Trophoblast cell (in vitro differentiated cells and primary cell): Measurements from ENCODE around the gene RASGEF1C.
A peak's percentile ranks its signal among the peaks of the same experiment; 100 is the strongest.
"Not testable (repeated sequence)": the region's sequence is repeated elsewhere in the genome, so short reads cannot be mapped to it uniquely, and the experiment has no call there.

ENCODE experiments used
- DNase-seq, 2 donors: peaks; one replicate each; pipeline ENCODE4 v3.0.0-alpha.2; 2016
- H2AFZ ChIP-seq: 2 replicates; pipeline ENCODE4 v1.6.1; 2013; ENCODE audit warnings: low read length, moderate library complexity, mild to moderate bottlenecking; ENCODE audit not compliant: insufficient read depth, poor library complexity
- H2AK5ac ChIP-seq: 2 replicates; pipeline ENCODE4 v1.6.1; 2013; ENCODE audit warnings: mild to moderate bottlenecking, low read length
- H2BK120ac ChIP-seq: 2 replicates; pipeline ENCODE4 v1.6.1; 2013; ENCODE audit warnings: low read length, mild to moderate bottlenecking, moderate library complexity; ENCODE audit not compliant: insufficient read depth, poor library complexity
- H2BK12ac ChIP-seq: 2 replicates; pipeline ENCODE4 v1.6.1; 2013; ENCODE audit warnings: mild to moderate bottlenecking, low read length, moderate library complexity
- H2BK5ac ChIP-seq: 2 replicates; pipeline ENCODE4 v1.6.1; 2013; ENCODE audit warnings: low read length, low read depth, moderate library complexity, mild to moderate bottlenecking; ENCODE audit not compliant: poor library complexity
- H3K14ac ChIP-seq: 2 replicates; pipeline ENCODE4 v1.6.1; 2013; ENCODE audit warnings: mild to moderate bottlenecking, low read length
- H3K18ac ChIP-seq: 2 replicates; pipeline ENCODE4 v1.6.1; 2013; ENCODE audit warnings: mild to moderate bottlenecking, low read length
- H3K23ac ChIP-seq: 2 replicates; pipeline ENCODE4 v1.6.1; 2013; ENCODE audit warnings: low read length
- H3K27ac ChIP-seq: 2 replicates; pipeline ENCODE4 v1.5.1; 2013; ENCODE audit warnings: low read depth, mild to moderate bottlenecking, inconsistent platforms, low read length, moderate library complexity
- H3K27me3 ChIP-seq: 2 replicates; pipeline ENCODE4 v1.6.1; 2013; ENCODE audit warnings: inconsistent platforms, mild to moderate bottlenecking, low read length, moderate library complexity; ENCODE audit not compliant: insufficient read depth
- H3K36me3 ChIP-seq, 2 experiments: 1 replicate in 1 of 2; 2 replicates in 1 of 2; pipeline ENCODE4 v1.6.1; 2013; ENCODE audit warnings: low read length in 2 of 2, mild to moderate bottlenecking in 2 of 2, moderate library complexity in 1 of 2; ENCODE audit not compliant: insufficient read depth in 2 of 2, control insufficient read depth in 1 of 2
- H3K4ac ChIP-seq: 2 replicates; pipeline ENCODE4 v1.6.1; 2013; ENCODE audit warnings: low read depth, mild to moderate bottlenecking, low read length, moderate library complexity
- H3K4me1 ChIP-seq, 2 experiments: 1 replicate in 1 of 2; 2 replicates in 1 of 2; pipeline ENCODE4 v1.6.1; 2013; ENCODE audit warnings: low read length in 2 of 2, mild to moderate bottlenecking in 2 of 2, moderate library complexity in 1 of 2; ENCODE audit not compliant: insufficient read depth in 2 of 2, control insufficient read depth in 1 of 2
- H3K4me2 ChIP-seq: 2 replicates; pipeline ENCODE4 v1.6.1; 2013; ENCODE audit warnings: inconsistent platforms, mild to moderate bottlenecking, low read length, moderate library complexity
- H3K4me3 ChIP-seq: 2 replicates; pipeline ENCODE4 v1.5.1; 2013; ENCODE audit warnings: mild to moderate bottlenecking, low read depth, low read length, inconsistent platforms
- H3K79me1 ChIP-seq: one replicate; pipeline ENCODE4 v1.6.1; 2013; ENCODE audit warnings: low read length
- H3K79me2 ChIP-seq: 2 replicates; pipeline ENCODE4 v1.6.1; 2013; ENCODE audit warnings: low read length, mild to moderate bottlenecking; ENCODE audit not compliant: control insufficient read depth, insufficient read depth, poor library complexity
- H3K9ac ChIP-seq: 2 replicates; pipeline ENCODE4 v1.6.1; 2013; ENCODE audit warnings: mild to moderate bottlenecking, low read length
- H3K9me3 ChIP-seq: 2 replicates; pipeline ENCODE4 v1.6.1; 2013; ENCODE audit warnings: low read depth, mild to moderate bottlenecking, control low read depth, inconsistent platforms, low read length; ENCODE audit not compliant: insufficient read depth
- H4K12ac ChIP-seq: 2 replicates; pipeline ENCODE4 v1.6.1; 2013; ENCODE audit warnings: low read depth, mild to moderate bottlenecking, low read length, moderate library complexity
- H4K8ac ChIP-seq: 2 replicates; pipeline ENCODE4 v1.6.1; 2013; ENCODE audit warnings: low read depth, mild to moderate bottlenecking, low read length, moderate library complexity
- H4K91ac ChIP-seq: one replicate; pipeline ENCODE4 v1.6.1; 2013; ENCODE audit warnings: low read depth, mild to moderate bottlenecking, low read length, moderate library complexity
- WGBS: extraction: QIAGEN DNeasy Blood & Tissue Kit; methylation state at CpG from one replicate; pipeline ENCODE4 v1.1.7; 2013; ENCODE audit warnings: missing lambda C conversion rate; ENCODE audit not compliant: insufficient read length, insufficient coverage; ENCODE audit errors: extremely low coverage; 5-methylcytosine and 5-hydroxymethylcytosine counted together

Gene RASGEF1C

GRCh38 chr5:180124662-180125061, 84.3 kb downstream of the RASGEF1C start:
- H3K4me1 ChIP-seq, H3K36me3 ChIP-seq, H2AFZ ChIP-seq, H3K18ac ChIP-seq, H3K4ac ChIP-seq, DNase-seq, H3K14ac ChIP-seq, H3K27ac ChIP-seq, H3K23ac ChIP-seq, H4K12ac ChIP-seq, H2BK5ac ChIP-seq, H2BK12ac ChIP-seq, H3K4me3 ChIP-seq, H2BK120ac ChIP-seq, H3K4me2 ChIP-seq, H3K9me3 ChIP-seq, H2AK5ac ChIP-seq, H3K79me2 ChIP-seq, H3K79me1 ChIP-seq, H4K91ac ChIP-seq, H3K27me3 ChIP-seq, H3K9ac ChIP-seq: not testable (repeated sequence)
- peak overlapping the region; percentile 28 for H4K8ac ChIP-seq
- WGBS, result no CpG with 5 or more reads among the region's 6 CpGs

- no peak overlapping the region for H3K14ac ChIP-seq
- H3K79me1 ChIP-seq, result no peaks in the 10 kb centered on the region
- no peak overlapping the region for H2BK5ac ChIP-seq
- no peak overlapping the region for H4K12ac ChIP-seq
- no peaks in the 10 kb centered on the region for H3K79me2 ChIP-seq
- H2BK120ac ChIP-seq, result no peak overlapping the region
- H2AFZ ChIP-seq, result no peak overlapping the region
- H3K9me3 ChIP-seq, result peaks cover 2% of the 10 kb centered on the region
- no peak overlapping the region for H3K18ac ChIP-seq
- no peak overlapping the region for H3K27ac ChIP-seq
- H4K8ac ChIP-seq, result no peak overlapping the region
- no peak overlapping the region for H3K23ac ChIP-seq
- no CpG with 5 or more reads among the region's 1 CpG for WGBS
- no peak overlapping the region for H4K91ac ChIP-seq
- no peak overlapping the region for H2AK5ac ChIP-seq
- H3K4ac ChIP-seq, result no peak overlapping the region
- no peak overlapping the region for H3K4me3 ChIP-seq
- H2BK12ac ChIP-seq, result no peak overlapping the region
- H3K4me1 ChIP-seq, result peaks cover 0 to 2% of the 10 kb centered on the region in 2 experiments
- H3K9ac ChIP-seq, result no peak overlapping the region
- DNase-seq, result peak in 1 of 2 donors; percentile 40
- no peaks in the 10 kb centered on the region for H3K36me3 ChIP-seq
- no peak overlapping the region for H3K4me2 ChIP-seq
- no peaks in the 10 kb centered on the region for H3K27me3 ChIP-seq
Observed at GRCh38 chr5:180122875-180123274, 86.1 kb downstream of the RASGEF1C start.

- Histone ChIP-seq H2BK120ac (no peak overlapping the region), H3K79me1 (no peaks in the 10 kb centered on the region), H2BK5ac (no peak overlapping the region), H3K14ac (no peak overlapping the region), H3K4me2 (no peak overlapping the region), H2BK12ac (no peak overlapping the region), H4K8ac (no peak overlapping the region), H3K9me3 (peaks cover 2% of the 10 kb centered on the region), H3K4ac (no peak overlapping the region), H3K27ac (no peak overlapping the region), H3K9ac (no peak overlapping the region), H4K91ac (no peak overlapping the region), H3K18ac (no peak overlapping the region), H2AFZ (no peak overlapping the region), H3K4me3 (no peak overlapping the region), H3K36me3 (no peaks in the 10 kb centered on the region), H3K27me3 (no peaks in the 10 kb centered on the region), H4K12ac (no peak overlapping the region), H3K79me2 (no peaks in the 10 kb centered on the region), H3K4me1 (peaks cover 0 to 2% of the 10 kb centered on the region in 2 experiments), H2AK5ac (no peak overlapping the region), H3K23ac (no peak overlapping the region)
- no CpG with 5 or more reads among the region's 9 CpGs for WGBS
- DNase-seq, result no peak
Observed at GRCh38 chr5:180121826-180122413, 87.1 kb downstream of the RASGEF1C start.

- Histone ChIP-seq H3K79me2 (no peaks in the 10 kb centered on the region), H4K91ac (no peak overlapping the region), H3K27me3 (no peaks in the 10 kb centered on the region), H3K9ac (no peak overlapping the region), H4K12ac (no peak overlapping the region), H3K79me1 (no peaks in the 10 kb centered on the region), H2BK12ac (no peak overlapping the region), H2BK5ac (no peak overlapping the region), H4K8ac (no peak overlapping the region), H3K4me3 (no peak overlapping the region), H2BK120ac (no peak overlapping the region), H3K9me3 (peaks cover 2% of the 10 kb centered on the region), H3K23ac (no peak overlapping the region), H3K14ac (no peak overlapping the region), H2AFZ (no peak overlapping the region), H3K27ac (no peak overlapping the region), H3K36me3 (no peaks in the 10 kb centered on the region), H3K4ac (no peak overlapping the region), H2AK5ac (no peak overlapping the region), H3K18ac (no peak overlapping the region), H3K4me1 (peaks cover 0 to 2% of the 10 kb centered on the region in 2 experiments), H3K4me2 (no peak overlapping the region)
- DNase-seq, result no peak
- no CpG with 5 or more reads among the region's 28 CpGs for WGBS
Observed at GRCh38 chr5:180120237-180121101, 88.5 kb downstream of the RASGEF1C start.
